ENCODE results near the gene TMEM72.

DNA sequence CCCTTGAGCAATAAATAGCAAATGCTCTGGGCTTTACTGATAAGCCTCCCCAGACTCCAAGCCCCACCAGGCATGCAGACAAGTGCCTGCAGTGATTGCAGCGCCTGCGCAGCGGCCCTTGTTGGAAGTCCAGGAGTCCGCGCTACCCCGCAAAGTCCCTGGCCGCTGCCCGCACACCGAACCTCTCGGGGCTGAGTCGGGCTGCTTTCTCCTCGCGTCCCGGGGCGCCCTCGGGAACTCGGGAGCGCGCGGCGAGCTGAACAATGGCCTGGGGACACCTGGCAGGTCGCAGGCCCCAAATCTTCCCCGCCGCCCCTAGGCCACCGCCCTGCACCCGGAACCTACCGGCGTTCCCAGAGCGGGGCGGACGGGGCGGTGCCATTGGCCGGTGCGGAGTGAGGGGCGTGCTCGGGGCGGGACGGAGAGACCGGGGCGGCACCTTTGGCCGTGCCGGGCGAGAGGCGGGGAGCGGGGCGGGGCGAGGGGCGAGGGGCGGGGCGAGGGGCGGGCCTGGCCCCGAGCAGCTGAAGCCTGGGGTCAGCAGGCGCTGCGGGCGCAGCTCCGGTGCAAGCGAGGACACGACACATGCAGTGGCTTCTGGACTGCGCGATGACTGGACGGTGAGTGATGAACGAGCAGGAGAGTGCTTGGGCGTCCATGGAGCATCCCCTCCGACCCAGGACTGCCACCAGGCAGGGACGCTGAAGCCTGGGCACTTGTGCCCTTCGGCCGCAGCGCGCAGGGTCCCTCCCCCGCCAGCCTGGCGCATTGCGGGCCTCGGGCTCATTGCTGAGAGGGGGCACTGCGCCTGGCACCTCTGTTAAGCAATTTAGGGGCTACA is 48.3 kb downstream of the TMEM72 start, which contains the start of gene RASSF4:
- no peak for TF ChIP-seq EZH2 (IDR thresholded peaks at IDR 0.05; ENCODE audit: low read length)
- TF ChIP-seq, protein P1, sequence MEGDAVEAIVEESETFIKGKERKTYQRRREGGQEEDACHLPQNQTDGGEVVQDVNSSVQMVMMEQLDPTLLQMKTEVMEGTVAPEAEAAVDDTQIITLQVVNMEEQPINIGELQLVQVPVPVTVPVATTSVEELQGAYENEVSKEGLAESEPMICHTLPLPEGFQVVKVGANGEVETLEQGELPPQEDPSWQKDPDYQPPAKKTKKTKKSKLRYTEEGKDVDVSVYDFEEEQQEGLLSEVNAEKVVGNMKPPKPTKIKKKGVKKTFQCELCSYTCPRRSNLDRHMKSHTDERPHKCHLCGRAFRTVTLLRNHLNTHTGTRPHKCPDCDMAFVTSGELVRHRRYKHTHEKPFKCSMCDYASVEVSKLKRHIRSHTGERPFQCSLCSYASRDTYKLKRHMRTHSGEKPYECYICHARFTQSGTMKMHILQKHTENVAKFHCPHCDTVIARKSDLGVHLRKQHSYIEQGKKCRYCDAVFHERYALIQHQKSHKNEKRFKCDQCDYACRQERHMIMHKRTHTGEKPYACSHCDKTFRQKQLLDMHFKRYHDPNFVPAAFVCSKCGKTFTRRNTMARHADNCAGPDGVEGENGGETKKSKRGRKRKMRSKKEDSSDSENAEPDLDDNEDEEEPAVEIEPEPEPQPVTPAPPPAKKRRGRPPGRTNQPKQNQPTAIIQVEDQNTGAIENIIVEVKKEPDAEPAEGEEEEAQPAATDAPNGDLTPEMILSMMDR (optimal IDR thresholded peaks at IDR 0.05 in 1 of 3, IDR thresholded peaks at IDR 0.05 in 1 of 3, conservative IDR thresholded peaks at IDR 0.05 in 1 of 3; ENCODE audit: extremely low read depth in 1 of 3, insufficient read depth in 2 of 3, low read length in 3 of 3): no peak
